Measurements from ENCODE around the gene ENAH.
"Not testable (repeated sequence)": the region's sequence is repeated elsewhere in the genome, so short reads cannot be mapped to it uniquely, and the experiment has no call there.

ENAH gene

DNA sequence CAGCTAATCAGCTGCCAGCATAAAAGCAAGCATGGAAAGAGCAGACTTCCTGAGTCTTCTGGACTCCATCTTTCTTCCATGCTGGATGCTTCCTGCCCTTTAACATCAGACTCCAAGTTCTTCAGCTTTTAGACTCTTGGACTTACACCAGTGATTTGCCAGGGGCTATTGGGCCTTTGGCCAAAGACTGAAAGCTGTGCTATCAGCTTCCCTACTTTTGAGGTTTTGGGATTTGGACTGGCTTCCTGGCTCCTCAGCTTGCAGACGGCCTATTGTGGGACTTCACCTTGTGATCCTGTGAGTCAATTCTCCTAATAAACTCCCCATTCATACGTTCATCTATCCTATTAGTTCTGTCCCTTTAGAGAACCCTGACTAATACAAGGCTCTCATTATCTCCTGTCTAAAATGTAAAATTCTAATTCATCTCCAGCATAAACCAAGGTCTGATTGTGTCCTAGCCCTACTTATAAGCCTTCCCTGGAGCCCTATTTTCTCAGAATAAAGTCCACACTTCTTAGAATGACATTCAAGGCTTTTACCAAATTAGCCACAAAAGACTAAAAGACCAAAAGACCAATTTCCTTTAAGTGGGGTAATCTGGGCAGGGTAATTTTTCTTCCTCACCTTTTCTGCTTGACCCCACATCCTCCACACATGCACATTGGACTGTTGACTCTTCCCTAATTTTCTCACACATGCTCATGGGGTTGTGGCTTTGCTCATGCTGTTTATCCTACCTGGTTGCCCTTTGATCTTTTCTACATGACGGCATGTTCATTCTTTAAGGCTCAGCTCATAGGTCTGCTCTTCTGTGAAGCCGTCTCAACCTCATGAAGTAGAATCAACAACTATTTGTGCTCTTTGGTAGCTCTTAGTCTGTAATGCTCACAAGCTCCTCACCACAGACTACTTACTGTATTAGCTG lies 18.1 kb upstream of the ENAH start:
- DNase-seq, result no peak

DNA sequence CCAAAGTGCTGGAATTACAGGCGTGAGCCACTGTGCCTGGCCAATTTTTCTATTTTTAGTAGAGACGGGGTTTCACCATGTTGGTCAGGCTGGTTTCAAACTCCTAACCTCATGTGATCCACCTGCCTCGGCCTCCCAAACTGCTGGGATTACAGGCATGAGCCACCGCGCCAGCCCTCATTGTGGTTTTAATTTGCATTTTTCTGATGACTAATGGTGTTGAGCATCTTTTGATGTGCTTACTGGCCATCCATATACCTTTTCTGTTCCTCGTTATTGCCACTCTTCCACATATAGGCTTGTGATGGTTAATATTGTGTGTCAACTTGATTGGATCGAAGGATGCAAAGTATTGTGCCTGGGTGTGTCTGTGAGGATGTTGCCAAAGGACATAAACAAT lies 17.4 kb upstream of the ENAH start:
- DNase-seq, result no peak

DNA sequence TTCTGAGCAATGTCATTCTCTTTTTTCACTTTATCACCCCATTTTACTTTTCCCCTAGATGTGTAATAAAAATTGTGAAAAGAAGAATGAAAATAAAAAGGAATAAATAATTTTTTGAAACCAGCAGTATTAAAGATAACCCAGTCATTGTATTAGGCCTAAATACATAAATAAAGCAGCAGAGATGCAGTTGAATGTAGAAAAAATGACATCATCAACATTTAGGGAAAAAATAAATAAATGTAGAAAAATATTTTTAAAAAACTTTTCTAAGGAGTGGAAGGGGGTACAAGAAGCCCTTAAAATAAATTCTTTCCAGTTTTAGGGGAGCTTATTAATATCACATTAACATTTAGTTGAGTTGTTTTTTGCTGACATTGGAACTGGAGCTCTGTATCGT lies 15.3 kb upstream of the ENAH start:
- no peak for DNase-seq

DNA sequence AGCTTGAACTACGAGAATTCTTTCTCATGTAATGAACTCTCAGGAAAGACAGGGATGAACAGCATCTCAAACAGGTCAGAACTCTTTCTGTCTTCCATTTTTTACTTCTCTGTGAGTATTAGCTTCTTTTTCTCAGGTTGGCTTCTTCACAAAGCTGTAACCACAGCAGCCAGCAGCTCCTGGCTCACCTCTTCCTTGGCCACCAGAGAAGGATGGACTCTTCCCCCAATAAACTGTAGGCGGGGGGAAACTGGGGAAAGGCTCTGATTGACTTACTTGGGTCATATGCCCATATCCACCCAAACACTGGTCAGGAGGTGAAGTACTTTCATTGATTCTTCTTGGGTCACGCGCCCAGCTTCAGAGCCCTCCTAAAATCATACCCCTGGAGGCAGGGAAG lies 14.4 kb upstream of the ENAH start:
- no peak for DNase-seq

DNA sequence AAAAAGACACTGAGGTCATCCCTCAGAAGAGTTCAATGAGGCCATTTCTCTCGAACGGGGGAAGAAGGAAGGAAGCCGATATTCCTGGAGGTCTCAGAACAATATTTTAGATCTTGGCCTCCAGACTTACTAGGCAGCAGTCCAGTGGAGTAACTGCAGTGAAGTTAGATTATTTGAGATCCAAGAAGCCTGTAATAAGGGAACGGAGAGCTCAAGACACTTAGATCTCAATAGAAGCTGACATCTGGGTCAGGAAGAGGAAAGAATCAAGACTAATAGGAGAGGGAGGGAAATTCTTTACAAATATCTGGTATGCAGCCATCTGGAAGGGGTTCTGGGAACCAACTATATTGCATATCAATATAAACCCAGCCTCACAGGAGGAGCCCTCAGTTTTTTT lies 13.6 kb upstream of the ENAH start:
- no peak for DNase-seq

DNA sequence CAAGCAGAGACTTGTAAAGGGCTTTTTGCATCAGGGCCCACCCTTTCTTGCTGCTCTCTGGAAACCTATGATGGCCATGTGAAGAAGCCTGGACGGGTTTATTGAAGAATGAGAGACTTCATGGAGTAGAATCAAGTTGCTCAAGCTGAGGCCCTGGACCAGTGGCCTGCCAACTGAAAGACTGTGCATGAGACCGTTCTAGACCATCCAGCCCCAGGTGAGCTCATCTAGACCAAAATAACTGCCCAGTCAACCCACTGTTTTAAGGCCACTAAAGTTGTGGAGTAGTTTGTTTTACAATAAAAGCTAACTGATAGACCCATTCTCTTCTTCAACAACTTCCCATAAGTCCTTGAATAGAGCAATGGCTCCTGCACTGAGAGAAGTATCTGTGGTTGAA lies 11.8 kb upstream of the ENAH start:
- no peak for DNase-seq

DNA sequence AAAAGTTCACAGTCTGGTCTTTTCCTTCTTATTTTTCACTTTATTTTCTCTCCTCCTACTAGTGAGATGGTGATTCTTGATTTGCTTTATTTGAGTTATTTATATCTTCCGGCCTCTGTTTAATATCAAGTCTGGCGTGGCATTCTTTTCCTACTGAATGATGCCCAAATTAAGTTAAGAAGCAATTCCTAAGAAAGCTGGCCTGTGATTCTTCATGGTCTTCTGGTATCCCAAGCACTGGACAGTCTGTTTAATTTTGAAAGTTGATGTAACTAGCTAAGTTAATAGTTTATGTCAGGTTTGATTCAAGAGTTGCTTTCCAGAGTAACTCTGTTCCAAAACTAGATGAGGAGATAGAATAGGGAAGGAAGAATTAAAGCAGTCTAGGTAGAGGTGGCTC lies 9.2 kb upstream of the ENAH start:
- DNase-seq, result no peak

DNA sequence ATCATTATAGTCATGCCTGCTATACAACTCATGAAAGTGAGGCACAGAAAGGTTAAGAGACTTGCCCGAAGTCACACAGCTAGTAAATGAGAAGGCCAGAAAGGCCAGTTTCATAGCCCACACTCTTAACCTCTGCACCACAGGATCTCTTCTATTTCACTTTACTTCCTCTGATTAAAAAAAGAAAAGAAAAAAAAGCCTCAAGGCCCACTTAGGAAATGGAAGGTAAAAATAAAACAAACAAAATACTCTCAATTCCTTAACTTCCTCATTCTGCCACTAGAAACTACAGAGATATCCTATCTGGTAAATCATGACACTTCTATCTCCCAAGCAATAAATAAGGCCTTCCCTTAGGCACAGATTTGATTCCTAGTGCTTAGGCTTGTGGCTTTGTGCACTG lies 7.6 kb upstream of the ENAH start:
- DNase-seq, result no peak

DNA sequence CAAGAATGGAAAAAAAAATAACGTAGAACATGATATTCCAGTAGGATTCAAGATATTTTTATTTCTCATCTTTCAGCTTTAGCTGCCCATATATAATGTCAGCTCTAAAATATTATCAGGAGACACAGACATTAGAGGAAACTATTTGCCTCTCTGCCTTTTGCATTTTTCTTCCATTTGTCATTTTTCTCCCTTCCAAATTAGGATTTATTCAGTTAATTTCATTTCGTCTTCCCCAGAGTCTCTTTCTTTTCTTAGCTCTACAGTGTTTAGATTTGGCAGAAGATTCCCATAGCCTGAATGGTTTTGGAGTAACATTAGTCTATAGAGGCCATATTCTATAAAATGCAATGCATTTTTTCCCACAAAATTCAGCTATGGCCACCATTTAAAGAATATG lies 5.1 kb upstream of the ENAH start:
- DNase-seq, result no peak

GRCh38 chr1:225657462-225657989 lies 4.6 kb upstream of the ENAH start:
- no peak for DNase-seq

DNA sequence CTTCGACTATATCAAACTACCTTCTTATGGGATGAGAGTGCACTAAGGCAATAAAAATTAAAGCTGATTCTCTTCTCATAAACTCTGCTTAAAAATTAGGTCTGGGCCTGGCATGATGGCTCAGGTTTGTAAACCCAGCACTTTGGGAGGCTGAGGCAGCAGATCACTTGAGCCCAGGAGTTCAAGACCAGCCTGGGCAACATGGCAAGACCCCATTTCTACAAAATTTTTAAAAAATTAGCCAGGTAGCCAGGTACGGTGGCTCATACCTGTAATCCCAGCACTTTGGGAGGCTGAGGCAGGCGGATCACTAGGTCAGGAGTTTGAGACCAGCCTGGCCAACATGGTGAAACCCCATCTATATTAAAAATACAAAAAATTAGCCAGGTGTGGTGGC lies 3.3 kb upstream of the ENAH start:
- not testable (repeated sequence) for DNase-seq

DNA sequence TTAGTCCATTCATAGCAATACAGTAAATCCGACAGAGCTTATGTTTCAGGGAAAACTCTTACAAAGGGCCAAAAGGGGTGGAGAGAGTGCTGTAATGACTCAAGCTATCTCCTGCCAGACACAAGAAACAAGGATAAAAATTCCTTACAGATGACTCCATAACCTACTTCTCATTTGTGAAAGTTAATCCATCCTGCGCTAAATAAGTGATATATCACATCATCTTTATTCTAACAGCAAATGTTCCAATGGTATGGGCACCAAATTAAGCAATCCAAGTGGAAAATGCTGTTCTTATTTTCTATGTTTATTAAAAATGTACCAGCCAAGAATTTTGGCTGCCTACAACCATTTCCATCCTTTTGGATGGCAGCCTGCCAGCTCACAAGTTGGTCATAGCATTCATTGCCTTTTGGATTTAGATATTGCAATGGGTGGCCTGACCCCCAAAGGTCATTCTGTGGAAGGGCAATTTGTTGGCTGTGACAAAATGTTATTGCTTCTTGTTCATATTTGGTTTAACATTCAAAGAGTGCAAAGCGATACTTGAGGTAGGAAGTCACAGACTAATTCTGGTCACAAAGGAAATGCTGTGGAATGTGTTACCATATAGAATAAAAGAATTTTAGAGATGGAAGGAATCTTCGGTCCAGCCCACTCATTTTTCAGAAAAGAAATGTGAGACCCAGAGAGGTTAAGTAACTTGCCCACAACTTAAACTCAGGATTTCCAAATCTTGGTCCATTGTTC lies 2.8 kb upstream of the ENAH start:
- peak in 2 of 3 experiments; percentile 4 to 38 for DNase-seq

- peak in 1 of 3 experiments; percentile 31 for DNase-seq
Observed at GRCh38 chr1:225654688-225655508, 2.0 kb upstream of the ENAH start.

DNA sequence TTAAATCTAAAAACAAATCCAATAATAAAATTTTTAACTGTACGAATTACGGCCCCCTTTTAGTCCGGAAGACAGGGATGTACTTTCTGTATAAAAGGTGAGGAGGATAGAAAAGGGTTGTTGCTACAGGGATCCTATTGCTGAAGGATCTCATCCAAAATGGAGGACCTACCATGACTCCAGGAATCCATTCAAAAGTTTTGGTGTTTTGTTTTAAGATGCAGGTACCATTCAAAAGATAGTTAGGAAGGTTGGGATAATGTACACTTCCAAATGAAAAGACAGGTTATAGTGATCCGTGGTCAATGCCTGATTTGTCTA lies 1.3 kb upstream of the ENAH start:
- DNase-seq, result peak in 1 of 3 experiments; percentile 59

DNA sequence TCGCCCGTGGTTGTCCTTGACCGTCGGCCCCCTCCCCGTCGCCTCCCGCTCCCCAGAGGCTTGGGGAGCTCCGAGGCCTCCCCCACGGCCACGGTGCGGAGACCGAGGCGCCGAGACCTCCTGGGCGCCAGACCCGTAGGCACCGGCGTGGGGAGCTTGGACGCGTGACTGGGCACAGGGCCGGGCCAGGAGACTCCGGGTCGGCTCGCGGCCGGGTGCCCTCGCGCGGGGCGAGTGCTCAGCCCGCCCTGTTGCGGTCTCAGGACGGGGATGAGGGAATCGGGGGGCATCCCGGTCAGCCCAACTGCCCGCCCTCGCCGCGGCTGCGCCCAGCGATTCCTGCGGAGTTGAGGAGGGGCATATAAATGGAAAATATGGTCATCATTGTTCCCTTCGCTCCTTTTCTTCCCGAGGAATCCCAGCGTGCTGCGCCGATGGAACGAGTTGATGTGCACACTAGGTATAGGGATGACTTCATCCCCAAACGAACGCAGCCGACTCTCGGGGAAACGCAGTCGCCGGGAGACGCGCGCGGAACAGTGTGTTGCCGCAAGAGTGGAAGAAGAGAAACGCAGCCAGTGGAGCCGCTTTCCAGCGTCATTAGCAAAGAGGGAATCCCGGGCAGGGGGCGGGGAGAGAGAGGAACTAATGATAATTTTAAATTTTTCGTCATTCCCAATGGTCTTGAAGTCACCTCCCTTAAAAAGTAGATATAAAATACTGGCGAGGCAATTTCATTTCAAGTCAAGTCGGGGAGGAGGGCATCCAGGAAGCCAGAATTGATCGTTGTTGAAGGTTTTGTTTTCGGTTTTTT lies 747 bp upstream of the ENAH start:
- DNase-seq, result peak; percentile 10 to 93 (median 90)

- DNase-seq, result peak; percentile 6 to 84 (median 72)
Observed at GRCh38 chr1:225651872-225652728, 823 bp downstream of the ENAH start.

- peak in 2 of 3 experiments; percentile 54 to 78 for DNase-seq
Observed at GRCh38 chr1:225651376-225651871, 1.5 kb downstream of the ENAH start.

- DNase-seq, result no peak
Observed at GRCh38 chr1:225650179-225650578, 2.7 kb downstream of the ENAH start.

- no peak for DNase-seq
Observed at GRCh38 chr1:225645194-225645895, 7.6 kb downstream of the ENAH start.

DNA sequence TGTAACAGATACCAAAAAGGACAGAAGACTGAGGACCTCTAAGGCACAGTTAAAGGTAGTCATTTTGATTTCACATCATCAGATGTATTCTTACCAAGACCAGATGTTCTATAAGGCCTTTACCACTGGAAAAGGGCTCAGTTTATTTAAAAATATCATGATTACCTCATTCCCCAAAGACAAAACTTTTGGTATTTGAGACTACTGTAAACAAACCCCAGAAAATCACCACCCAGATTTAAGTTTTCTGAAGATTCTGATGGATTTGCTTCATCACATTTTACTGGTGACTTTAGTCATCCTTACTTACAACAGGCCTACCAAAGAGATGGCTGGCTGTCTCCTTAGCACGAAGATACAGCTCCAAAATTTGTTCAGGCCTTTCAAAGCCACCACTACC lies 8.3 kb downstream of the ENAH start:
- no peak for DNase-seq
